HepG2 (cell line): ENCODE data around the gene ERC1. TPM values are rescaled to one million over a fixed set of nuclear protein-coding genes. Genes with fewer than 3 reads are reported as not detected.
"Not testable (repeated sequence)": the region's sequence is repeated elsewhere in the genome, so short reads cannot be mapped to it uniquely, and the experiment has no call there.

Source experiments
- ATAC-seq: fragments of 200-7000 bp; cut with Tn5 transposase; 3 replicates; pipeline ENCODE4 v1.9.1; 2020; ENCODE audit warnings: mild to moderate bottlenecking, moderate library complexity
- BruUV-seq: library from RNA; stranded (reverse); fragments of 400-500 nt; replicated peaks from 2 replicates; lab custom pipeline; 2021; lab: Mats Ljungman, UMichigan
- CTCF ChIA-PET: fragments of 300-600 bp; formaldehyde crosslinking; extraction: SDS; loops from one replicate; lab custom pipeline; 2021; ENCODE audit warnings: low total read pairs, inconsistent platforms, low intra/inter-chr PET ratio; lab: Yijun Ruan, JAX
- POLR2A ChIA-PET: fragments of 350-600 bp; sonication (Branson Sonifier 250); formaldehyde crosslinking; loops from one replicate; lab custom pipeline; 2020; ENCODE audit warnings: antibody characterized with exemption, inconsistent platforms; lab: Yijun Ruan, JAX
- DNase-seq: peaks from one replicate; pipeline ENCODE4 v3.0.0-alpha.2; 2015; ENCODE audit warnings: low spot score
- FAIRE-seq: peaks from 3 replicates; lab custom pipeline; 2011; peaks lifted over from hg19 to GRCh38; lab: Jason Lieb, UNC
- H2AFZ ChIP-seq: one replicate; pipeline ENCODE4 v1.6.1; 2011; ENCODE audit warnings: low read length, inconsistent platforms
- H3K27ac ChIP-seq: fragments of 300-600 bp; 3 replicates; pipeline ENCODE4 v1.8.0; 2011; ENCODE audit warnings: mixed run types, mild to moderate bottlenecking, mixed read lengths, low read length, inconsistent platforms; ENCODE audit not compliant: insufficient read depth; ENCODE audit errors: extremely low read length
- H3K27me3 ChIP-seq, 2 experiments: fragments of 200-600 bp in 1 of 2; 2 replicates in 1 of 2; 3 replicates in 1 of 2; pipeline versions ENCODE4 v1.6.0 to v1.8.0; 2011; ENCODE audit warnings: low read length in 2 of 2, mild to moderate bottlenecking in 2 of 2, moderate library complexity in 2 of 2, inconsistent platforms in 1 of 2; ENCODE audit not compliant: insufficient read depth in 2 of 2, control insufficient read depth in 1 of 2
- H3K36me3 ChIP-seq, 2 experiments: fragments of 200-600 bp in 1 of 2; replicated peaks in 1 of 2; 2 replicates in 1 of 2; 3 replicates in 1 of 2; pipeline versions ENCODE4 v1.5.1 to v1.8.0; 2011; ENCODE audit warnings: low read length in 2 of 2, inconsistent platforms in 1 of 2; ENCODE audit not compliant: insufficient read depth in 2 of 2, control insufficient read depth in 1 of 2
- H3K4me1 ChIP-seq: 2 replicates; pipeline ENCODE4 v1.5.1; 2012; ENCODE audit warnings: low read length, inconsistent platforms; ENCODE audit not compliant: insufficient read depth
- H3K4me2 ChIP-seq: 2 replicates; pipeline ENCODE4 v1.6.0; 2011; ENCODE audit warnings: low read depth, low read length, inconsistent platforms
- H3K4me3 ChIP-seq, 3 experiments: fragments of 200-600 bp in 1 of 3; sonication (generic), shearing (Covaris generic) in 1 of 3; replicated peaks in 1 of 3; 2 replicates each; pipeline ENCODE4 v1.5.1; 2011 to 2016; ENCODE audit warnings: low read length in 3 of 3, inconsistent platforms in 2 of 3, low read depth in 2 of 3, mild to moderate bottlenecking in 2 of 3, control low read depth in 1 of 3, mixed read lengths in 1 of 3; ENCODE audit not compliant: insufficient read depth in 1 of 3
- H3K79me2 ChIP-seq: one replicate; pipeline ENCODE4 v1.6.1; 2011; ENCODE audit warnings: low read length, inconsistent platforms; ENCODE audit not compliant: insufficient read depth
- H3K9ac ChIP-seq: 2 replicates; pipeline ENCODE4 v1.6.0; 2011; ENCODE audit warnings: mild to moderate bottlenecking, low read depth, low read length, inconsistent platforms; ENCODE audit not compliant: insufficient read depth
- H3K9me3 ChIP-seq: 2 replicates; pipeline ENCODE4 v1.5.1; 2012; ENCODE audit warnings: mild to moderate bottlenecking, low read length
- H4K20me1 ChIP-seq: 2 replicates; pipeline ENCODE4 v1.6.0; 2011; ENCODE audit warnings: inconsistent platforms, mild to moderate bottlenecking, low read length, moderate library complexity; ENCODE audit not compliant: insufficient read depth
- CEBPB ChIP-seq: IDR thresholded peaks from 2 replicates; pipeline ENCODE4 v1.6.1; 2011; ENCODE audit warnings: low read depth, low read length, improper control_type of control experiment, borderline replicate concordance
- CEBPG ChIP-seq: IDR thresholded peaks from 2 replicates; pipeline ENCODE4 v1.6.1; 2016
- EP300 ChIP-seq, 3 experiments: sonication (generic) in 1 of 3; formaldehyde crosslinking in 1 of 3; IDR thresholded peaks; 2 replicates each; pipeline versions ENCODE4 v1.5.1 to v1.6.1; 2011 to 2020; ENCODE audit warnings: low read depth in 2 of 3, low read length in 2 of 3, borderline replicate concordance in 1 of 3, improper control_type of control experiment in 1 of 3, mild to moderate bottlenecking in 1 of 3, missing genetic modification reagents in 1 of 3, moderate library complexity in 1 of 3
- FOXO4 ChIP-seq: sonication (generic); formaldehyde crosslinking; conservative IDR thresholded peaks from 2 replicates; pipeline ENCODE4 v1.8.1; 2023; ENCODE audit warnings: missing genetic modification reagents
- HNF4A ChIP-seq: sonication (generic); formaldehyde crosslinking; IDR thresholded peaks from 2 replicates; pipeline ENCODE4 v1.4.0; 2020; ENCODE audit warnings: missing genetic modification reagents
- SOX13 ChIP-seq, 3 experiments: fragments of 450-650 bp in 1 of 3; sonication (generic) in 1 of 3; formaldehyde crosslinking in 1 of 3; IDR thresholded peaks in 2 of 3; conservative IDR thresholded peaks in 1 of 3; 2 replicates each; pipeline versions ENCODE4 v1.5.0 to v1.6.1; 2016 to 2020; ENCODE audit warnings: antibody characterized with exemption in 1 of 3, mild to moderate bottlenecking in 1 of 3, missing compliant biosample characterization in 1 of 3, missing genetic modification reagents in 1 of 3, moderate library complexity in 1 of 3
- SRF ChIP-seq: IDR thresholded peaks from 2 replicates; pipeline ENCODE4 v1.6.1; 2011; ENCODE audit warnings: mild to moderate bottlenecking, low read depth, low read length, moderate library complexity
- ZNF788 ChIP-seq: sonication (generic); formaldehyde crosslinking; IDR thresholded peaks from 2 replicates; pipeline ENCODE4 v1.5.0; 2020; ENCODE audit warnings: mild to moderate bottlenecking, missing genetic modification reagents, borderline replicate concordance
- WGBS: methylation state at CpG from one replicate; pipeline ENCODE4 v1.1.6; 2017; ENCODE audit warnings: low lambda C conversion rate; 5-methylcytosine and 5-hydroxymethylcytosine counted together
- in situ Hi-C: cut with HindIII; loops from 2 replicates; pipeline ENCODE4 v1.10.0; 2017; ENCODE audit warnings: low pct_unique_long_range_greater_than_20kb; ENCODE audit not compliant: extremely low pct_ligation_motif_present
- intact Hi-C: fragments of 100-400 bp; cut with micrococcal nuclease; formaldehyde crosslinking; loops from one replicate; pipeline ENCODE4 v1.10.0; 2022; ENCODE audit not compliant: unreplicated experiment
- polyA plus RNA-seq, 8 experiments: library from polyadenylated mRNA; depleted of rRNA in 3 of 8; stranded (reverse) in 7 of 8; unstranded in 1 of 8; fragments of >200 nt; fragmentation: Illumina TruSeq in 4 of 8; extraction: Trizol in 4 of 8; gene quantifications; 2 replicates each; pipeline versions ENCODE4 v1.2.1 to v1.2.3, GENCODE V29; 2011 to 2016; ENCODE audit warnings: low read depth in 4 of 8, missing spikeins in 1 of 8, mixed read lengths in 1 of 8; ENCODE audit not compliant: insufficient read depth in 1 of 8
- total RNA-seq, 5 experiments: library from RNA; depleted of rRNA; stranded (reverse); fragments of >200 nt; fragmentation: Illumina TruSeq; extraction: Trizol; gene quantifications; 2 replicates each; pipeline ENCODE4 v1.2.3, GENCODE V29; 2016; ENCODE audit warnings: low read depth in 1 of 5

ERC1 gene
- total and polyA plus RNA-seq, 2 of the 13 experiments (the other 11 are each of a cell fraction or from before 2014, with no cell fraction given) = 6.1 to 12.4 TPM

- Histone ChIP-seq H3K4me2 (no peak overlapping the region), H3K79me2 (peaks cover 51% of the 10 kb centered on the region), H3K4me3 (no peak overlapping the region), H3K4me1 (peaks cover 39% of the 10 kb centered on the region), H3K27ac (peak overlapping the region; percentile 8), H3K27me3 (no peaks in the 10 kb centered on the region), H3K9me3 (no peaks in the 10 kb centered on the region), H3K36me3 (no peaks in the 10 kb centered on the region; a peak in 1 of 5 replicates), H4K20me1 (peaks cover 4% of the 10 kb centered on the region), H3K9ac (no peak overlapping the region), H2AFZ (no peak overlapping the region)
- BruUV-seq = no TSS peak
- TF ChIP-seq EP300 (IDR thresholded peaks at IDR 0.05; ENCODE audit: low read depth in 2 of 2, low read length in 2 of 2) (peak in 1 of 2 experiments; percentile 40; a peak in 1 of 4 replicates), EP300 (CRISPR knock-in tag; IDR thresholded peaks at IDR 0.05; ENCODE audit: borderline replicate concordance) (no peak), ZNF788 (no peak), SOX13 (IDR thresholded peaks at IDR 0.05) (no peak), SOX13 (CRISPR knock-in tag; conservative IDR thresholded peaks at IDR 0.05 in 1 of 2, IDR thresholded peaks at IDR 0.05 in 1 of 2) (peak in 1 of 2 experiments; percentile 12; a peak in 1 of 4 replicates), FOXO4 (CRISPR knock-in tag) (no peak), CEBPB (peak; percentile 92), SRF (0 out of 2 replicates have a peak, but pooled peaks have one; percentile 41), CEBPG (peak; percentile 86), HNF4A (CRISPR knock-in tag) (peak; percentile 70)
- POLR2A ChIA-PET = no interaction called here
- DNase-seq (peak; percentile 68), ATAC-seq (peak; percentile 99), FAIRE-seq (peak; percentile 79)
- CTCF ChIA-PET = no interaction called here
- intact Hi-C loops = loop anchor here (5.0 kb wide), 1 partner anchor 94 kb away; no protein-coding TSS in a partner anchor
- in situ Hi-C loops = no loop called here
- 79% methylated on average over 6 of the region's 6 CpGs for WGBS
These were observed 7.2 kb downstream of the ERC1 start for GRCh38 chr12:998020-998874.

GRCh38 chr12:999736-1000135 lies 8.7 kb downstream of the ERC1 start:
- H3K4me2 ChIP-seq, in situ Hi-C loops, ATAC-seq, H3K36me3 ChIP-seq, POLR2A ChIA-PET, BruUV-seq, H3K9me3 ChIP-seq, H2AFZ ChIP-seq, H3K9ac ChIP-seq, H3K27ac ChIP-seq, H3K4me3 ChIP-seq, FAIRE-seq, H4K20me1 ChIP-seq, H3K27me3 ChIP-seq, DNase-seq, CTCF ChIA-PET: not testable (repeated sequence)
- H3K4me1 ChIP-seq = peaks cover 45% of the 10 kb centered on the region
- H3K79me2 ChIP-seq = peaks cover 48% of the 10 kb centered on the region
- 97% methylated on average over 7 of the region's 7 CpGs for WGBS
- intact Hi-C loops = loop anchor here (5.0 kb wide), 1 partner anchor 93 kb away; no protein-coding TSS in a partner anchor
